Activated naive CD8-positive, alpha-beta T cell (primary cell): ENCODE data around the gene ZSWIM3.

Source experiments
- H3K27ac Mint-ChIP-seq: one replicate; pipeline ENCODE4 v1.8.0; 2021; ENCODE audit warnings: mixed read lengths
- H3K27me3 Mint-ChIP-seq: one replicate; pipeline ENCODE4 v1.8.0; 2021; ENCODE audit warnings: mixed read lengths
- H3K36me3 Mint-ChIP-seq: one replicate; pipeline ENCODE4 v1.8.0; 2021; ENCODE audit warnings: mixed read lengths
- H3K4me1 Mint-ChIP-seq: one replicate; pipeline ENCODE4 v1.8.0; 2021; ENCODE audit warnings: low read depth, mixed read lengths
- H3K4me3 Mint-ChIP-seq: one replicate; pipeline ENCODE4 v1.8.0; 2021; ENCODE audit warnings: mild to moderate bottlenecking, mixed read lengths
- H3K9me3 Mint-ChIP-seq: one replicate; pipeline ENCODE4 v1.8.0; 2021; ENCODE audit warnings: low read depth, mixed read lengths

ZSWIM3 gene

DNA sequence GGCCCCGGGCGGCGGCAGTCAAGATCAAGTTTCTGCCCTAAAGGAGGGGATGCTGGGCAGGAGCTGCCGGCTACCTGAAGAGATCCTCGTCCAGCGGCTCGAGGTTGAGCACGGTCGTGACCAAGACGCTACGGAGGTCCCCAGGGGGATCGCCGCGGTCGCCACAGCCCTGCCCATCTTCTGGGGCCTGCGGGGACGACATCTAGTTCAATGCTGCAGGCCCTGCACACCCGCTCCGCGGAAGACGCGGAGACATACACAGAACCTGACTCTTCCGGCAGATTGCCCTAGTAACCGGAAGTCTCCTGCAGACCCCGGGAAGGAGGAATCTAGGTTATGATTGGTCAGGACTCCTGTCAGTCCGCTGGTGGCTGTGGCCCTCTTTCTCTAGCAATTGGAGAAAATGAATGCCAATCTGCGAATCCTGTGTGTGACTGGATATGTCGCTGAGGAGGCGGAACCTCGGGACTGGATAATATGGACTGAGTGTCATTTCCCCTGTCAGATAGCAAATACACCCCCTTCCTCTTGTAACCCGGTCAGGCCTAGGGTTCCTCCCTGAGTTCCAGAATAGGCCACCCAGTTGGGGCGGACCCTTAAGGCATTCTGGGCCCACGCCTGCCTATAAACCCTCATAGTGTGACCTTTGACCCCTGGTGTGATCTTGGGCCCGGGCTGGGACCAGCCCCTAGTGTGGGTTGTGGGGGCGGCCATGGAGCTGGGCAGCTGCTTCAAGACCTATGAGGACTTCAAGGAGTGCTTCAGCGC lies at the start of gene ZSWIM3, which contains the start of gene ACOT8:
TSS of gene ZSWIM3 (plus strand) at position 501 of the 768 bp plus-strand sequence. CDS start at position 713, 212 bp downstream.
TSS of gene ACOT8 (minus strand) at position 279 of the 768 bp plus-strand sequence. CDS start at position 202, 77 bp downstream.
- H3K4me3 Mint-ChIP-seq = peak within 1 kb of the TSS; percentile 99
- no peaks in the 10 kb centered on the region for H3K27me3 Mint-ChIP-seq
- no peaks in the 10 kb centered on the region for H3K9me3 Mint-ChIP-seq
- H3K36me3 Mint-ChIP-seq = peaks cover 7% of the 10 kb centered on the region
- H3K27ac Mint-ChIP-seq = peak within 1 kb of the TSS; percentile 97
- peaks cover 52% of the 10 kb centered on the region for H3K4me1 Mint-ChIP-seq

DNA sequence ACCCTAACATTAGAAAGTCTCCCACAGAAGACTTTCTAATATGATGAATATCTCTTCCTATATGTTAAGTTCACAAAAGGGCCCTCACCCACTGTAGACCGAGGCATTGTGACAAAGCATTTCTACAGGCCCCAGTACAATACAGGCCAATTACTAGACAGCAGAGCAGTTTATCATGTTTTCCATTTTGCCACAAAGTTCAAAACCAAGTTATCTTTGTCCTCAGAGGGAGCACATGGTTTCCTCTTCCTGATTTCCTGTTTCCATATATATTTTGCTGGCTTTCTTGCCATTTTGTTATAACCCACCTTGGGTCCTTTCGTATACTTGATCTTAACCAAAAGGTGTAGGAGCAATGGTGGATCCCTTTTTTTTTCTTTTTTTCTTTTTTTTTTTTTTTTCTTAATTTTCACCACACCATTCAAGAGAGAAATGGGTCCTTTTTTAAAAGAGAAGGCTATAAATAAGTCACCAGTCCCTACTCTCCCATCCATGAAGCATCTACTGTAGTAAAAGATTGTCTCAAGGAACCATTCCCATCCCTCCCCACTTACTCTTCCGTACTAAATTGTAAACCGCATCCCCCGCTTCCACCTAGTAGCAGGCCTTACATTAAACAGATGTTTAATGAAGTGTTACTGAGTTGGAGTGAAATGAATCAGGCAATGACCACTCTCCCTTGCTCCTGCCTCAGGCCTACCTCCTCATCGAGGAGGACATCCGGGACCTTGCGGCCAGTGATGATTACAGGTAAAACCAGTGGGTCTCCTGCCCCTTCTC lies 47.0 kb upstream of the ZSWIM3 start:
- peaks cover 11% of the 10 kb centered on the region for H3K4me1 Mint-ChIP-seq
- H3K27ac Mint-ChIP-seq = no peak overlapping the region
- H3K4me3 Mint-ChIP-seq = no peak overlapping the region
- no peaks in the 10 kb centered on the region for H3K27me3 Mint-ChIP-seq
- H3K36me3 Mint-ChIP-seq = peaks cover 10% of the 10 kb centered on the region
- H3K9me3 Mint-ChIP-seq = no peaks in the 10 kb centered on the region

DNA sequence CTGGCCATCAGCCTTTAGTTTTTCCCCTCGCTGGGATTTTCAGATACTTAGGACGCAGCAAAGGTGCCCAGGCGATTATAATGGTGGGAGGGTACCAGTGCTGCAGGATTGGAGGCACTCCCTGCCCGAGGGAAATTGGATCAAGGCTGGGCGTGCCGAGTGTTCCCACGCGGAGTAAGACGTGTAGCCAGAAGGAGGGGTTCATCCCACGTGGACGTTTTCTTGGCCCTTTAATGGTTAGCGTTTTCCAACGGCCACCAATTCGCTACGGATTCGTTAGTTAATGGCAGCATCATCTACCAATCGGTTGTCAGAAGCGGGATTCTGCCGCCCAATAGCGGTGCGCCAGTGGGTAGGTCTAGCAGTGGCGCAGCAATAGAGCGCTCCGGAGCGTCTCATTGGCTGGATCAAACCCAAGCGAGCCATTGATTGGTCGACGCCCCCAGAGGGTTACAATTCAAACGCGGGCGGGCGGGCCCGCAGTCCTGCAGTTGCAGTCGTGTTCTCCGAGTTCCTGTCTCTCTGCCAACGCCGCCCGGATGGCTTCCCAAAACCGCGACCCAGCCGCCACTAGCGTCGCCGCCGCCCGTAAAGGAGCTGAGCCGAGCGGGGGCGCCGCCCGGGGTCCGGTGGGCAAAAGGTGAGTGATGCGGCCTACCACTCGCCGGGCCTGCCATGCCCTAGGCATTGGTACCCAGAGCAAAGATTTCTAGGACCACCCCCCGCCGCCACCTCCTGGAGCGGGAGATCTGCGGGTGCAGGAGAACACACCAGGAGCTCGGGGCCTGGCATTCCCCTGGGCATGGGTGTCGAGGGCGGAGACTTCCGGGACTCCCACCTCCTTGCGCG lies 45.0 kb upstream of the ZSWIM3 start, which contains the start of gene UBE2C:
TSS of gene UBE2C (plus strand) at position 488 of the 849 bp plus-strand sequence. CDS start at position 540, 52 bp downstream.
- H3K4me1 Mint-ChIP-seq = peaks cover 11% of the 10 kb centered on the region
- peak within 1 kb of the TSS; percentile 72 for H3K27ac Mint-ChIP-seq
- H3K36me3 Mint-ChIP-seq = peaks cover 12% of the 10 kb centered on the region
- H3K4me3 Mint-ChIP-seq = peak within 1 kb of the TSS; percentile 85
- H3K9me3 Mint-ChIP-seq = no peaks in the 10 kb centered on the region
- no peaks in the 10 kb centered on the region for H3K27me3 Mint-ChIP-seq

DNA sequence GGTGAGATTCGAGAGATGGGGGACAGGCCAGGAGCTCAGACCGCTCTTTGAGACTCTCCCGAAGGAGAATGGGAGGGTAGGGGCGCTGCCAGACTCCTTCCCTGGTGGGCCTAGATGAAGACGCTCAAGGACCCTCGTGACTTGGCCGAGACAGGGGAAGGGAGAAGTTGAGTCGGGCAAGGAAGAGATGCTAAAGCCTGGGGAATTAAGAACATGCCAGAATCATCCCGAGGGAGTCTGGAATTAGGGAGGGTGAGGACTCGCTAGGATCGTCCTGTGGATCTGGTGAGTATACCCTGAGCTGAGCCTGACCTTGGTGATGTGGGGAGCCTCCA lies 44.4 kb upstream of the ZSWIM3 start:
- no peak overlapping the region for H3K27ac Mint-ChIP-seq
- no peaks in the 10 kb centered on the region for H3K27me3 Mint-ChIP-seq
- no peaks in the 10 kb centered on the region for H3K9me3 Mint-ChIP-seq
- H3K4me1 Mint-ChIP-seq = peaks cover 11% of the 10 kb centered on the region
- peak overlapping the region; percentile 85 for H3K4me3 Mint-ChIP-seq
- peaks cover 12% of the 10 kb centered on the region for H3K36me3 Mint-ChIP-seq

DNA sequence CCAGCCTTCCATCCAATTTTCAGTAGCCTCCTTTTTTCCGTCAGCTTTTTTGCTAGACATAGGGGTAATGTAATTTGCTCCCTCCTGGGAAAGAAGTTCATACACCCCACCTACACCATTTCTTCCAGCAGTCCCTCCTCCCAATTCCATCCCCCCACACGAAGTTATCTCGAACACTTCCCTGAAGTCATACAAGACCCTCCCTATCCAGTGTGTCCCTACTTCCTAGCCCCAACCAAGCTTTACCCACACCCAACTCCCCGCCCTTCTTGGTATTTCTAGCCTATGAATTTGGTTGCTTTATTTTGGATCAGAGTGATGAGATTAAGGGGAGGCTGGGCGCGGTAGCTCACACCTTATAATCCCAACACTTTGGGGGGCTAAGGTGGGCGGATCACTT lies 43.9 kb upstream of the ZSWIM3 start:
- no peaks in the 10 kb centered on the region for H3K9me3 Mint-ChIP-seq
- H3K36me3 Mint-ChIP-seq = peaks cover 12% of the 10 kb centered on the region
- peaks cover 11% of the 10 kb centered on the region for H3K4me1 Mint-ChIP-seq
- no peak overlapping the region for H3K27ac Mint-ChIP-seq
- H3K27me3 Mint-ChIP-seq = no peaks in the 10 kb centered on the region
- peak overlapping the region; percentile 85 for H3K4me3 Mint-ChIP-seq

DNA sequence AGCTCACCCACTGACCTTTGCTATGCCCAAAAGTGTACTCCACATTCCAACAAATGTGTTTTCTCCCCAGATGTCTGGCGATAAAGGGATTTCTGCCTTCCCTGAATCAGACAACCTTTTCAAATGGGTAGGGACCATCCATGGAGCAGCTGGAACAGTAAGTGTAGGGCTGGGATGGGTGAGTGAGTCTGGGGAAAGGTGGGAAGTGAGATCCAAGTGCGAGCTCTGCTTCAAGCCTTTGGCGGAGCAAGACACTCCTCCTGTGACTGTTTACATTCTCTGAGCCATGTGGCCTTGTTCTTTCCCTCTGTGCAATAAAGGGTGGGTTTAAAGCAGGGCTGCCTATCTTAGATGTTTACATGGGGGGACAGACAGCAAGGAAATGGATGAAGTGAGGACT lies 43.1 kb upstream of the ZSWIM3 start:
- Mint-ChIP-seq H3K27me3 (no peaks in the 10 kb centered on the region), H3K4me3 (no peak overlapping the region), H3K36me3 (peaks cover 10% of the 10 kb centered on the region), H3K9me3 (no peaks in the 10 kb centered on the region), H3K4me1 (peaks cover 11% of the 10 kb centered on the region), H3K27ac (no peak overlapping the region)

DNA sequence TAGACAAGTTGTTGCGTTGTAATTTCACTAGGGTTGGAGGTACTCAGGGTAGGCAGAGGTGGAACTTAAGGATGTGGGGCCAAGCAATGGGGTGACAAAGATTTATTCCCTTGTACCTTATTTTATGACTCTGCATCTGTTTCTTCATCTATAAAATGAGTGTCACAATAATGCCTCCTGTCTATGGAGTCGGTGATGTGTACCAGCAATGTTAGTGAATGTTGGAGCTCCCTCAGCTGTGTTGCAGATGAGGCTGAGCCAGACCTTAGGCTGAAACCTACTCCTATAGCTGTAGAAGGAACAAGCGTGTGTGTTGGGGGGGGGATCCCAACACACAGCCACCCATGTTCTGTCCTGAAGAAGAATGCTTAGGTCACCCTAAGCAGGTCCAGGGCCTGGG lies 40.5 kb upstream of the ZSWIM3 start:
- Mint-ChIP-seq H3K27ac (no peak overlapping the region), H3K9me3 (no peaks in the 10 kb centered on the region), H3K36me3 (peaks cover 2% of the 10 kb centered on the region), H3K4me3 (no peak overlapping the region), H3K4me1 (peaks cover 6% of the 10 kb centered on the region), H3K27me3 (peaks cover 5% of the 10 kb centered on the region)

DNA sequence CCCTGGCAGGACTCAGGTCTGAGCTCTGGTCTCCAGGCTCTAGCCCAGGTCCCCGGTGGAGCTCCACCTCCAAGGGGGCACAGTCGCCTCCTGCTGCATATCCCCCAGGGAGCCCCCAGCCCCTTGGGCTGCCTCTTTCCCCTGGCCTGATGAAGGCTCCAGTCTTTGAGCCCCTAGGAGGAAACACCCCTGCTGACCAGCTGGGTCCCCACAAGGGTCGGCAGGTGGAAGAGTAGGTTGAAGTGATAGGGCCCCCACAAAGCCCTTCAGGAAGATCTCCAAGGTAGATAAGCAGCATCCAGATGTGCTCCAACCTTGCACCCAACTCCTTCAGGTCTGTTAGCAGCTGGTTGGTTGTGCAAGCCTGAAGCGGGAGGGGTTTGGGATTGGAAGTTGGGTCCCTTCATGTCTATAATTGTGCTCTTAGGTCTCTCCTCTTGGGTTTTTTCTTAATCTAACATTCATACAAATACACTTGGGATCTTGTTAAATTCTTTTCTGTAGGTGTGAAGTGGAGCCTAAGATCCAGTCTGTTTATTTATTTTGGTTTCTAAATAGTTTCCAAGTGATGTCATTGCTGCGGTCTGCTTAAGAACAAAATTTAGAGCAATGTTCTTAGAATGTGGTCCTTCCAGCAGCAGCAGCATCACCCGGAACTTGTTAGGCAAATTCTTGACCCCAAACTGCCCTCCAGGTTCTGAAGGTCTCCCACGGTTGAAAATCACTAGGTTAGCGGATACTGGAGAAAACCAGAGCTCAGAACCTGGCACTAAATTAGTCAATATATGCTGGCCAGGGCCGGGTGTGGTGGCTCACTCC lies 39.8 kb upstream of the ZSWIM3 start:
- H3K9me3 Mint-ChIP-seq = no peaks in the 10 kb centered on the region
- peaks cover 10% of the 10 kb centered on the region for H3K27me3 Mint-ChIP-seq
- H3K4me3 Mint-ChIP-seq = no peak overlapping the region
- H3K4me1 Mint-ChIP-seq = peaks cover 6% of the 10 kb centered on the region
- H3K27ac Mint-ChIP-seq = no peak overlapping the region
- peaks cover 2% of the 10 kb centered on the region for H3K36me3 Mint-ChIP-seq

DNA sequence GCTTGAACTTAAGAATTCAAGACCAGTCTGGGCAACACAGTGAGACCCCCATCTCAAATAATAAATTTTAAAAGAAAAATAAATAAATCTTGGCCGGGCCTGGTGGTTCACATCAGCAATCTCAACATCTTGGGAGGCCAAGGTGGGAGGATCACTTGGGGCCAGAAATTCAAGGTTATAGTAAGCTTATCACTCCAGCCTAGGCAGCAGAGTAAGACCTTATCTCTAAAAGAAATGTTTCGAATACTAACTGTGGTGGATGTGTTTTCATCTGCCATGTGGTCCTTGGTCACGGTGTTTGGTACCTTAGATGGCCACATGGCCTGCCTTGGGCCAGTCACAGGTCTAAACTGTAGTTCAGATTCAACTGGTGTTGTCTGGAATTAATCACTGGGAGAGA lies 39.2 kb upstream of the ZSWIM3 start:
- peaks cover 2% of the 10 kb centered on the region for H3K36me3 Mint-ChIP-seq
- no peaks in the 10 kb centered on the region for H3K9me3 Mint-ChIP-seq
- H3K27me3 Mint-ChIP-seq = peaks cover 10% of the 10 kb centered on the region
- H3K27ac Mint-ChIP-seq = no peak overlapping the region
- no peak overlapping the region for H3K4me3 Mint-ChIP-seq
- peaks cover 3% of the 10 kb centered on the region for H3K4me1 Mint-ChIP-seq

DNA sequence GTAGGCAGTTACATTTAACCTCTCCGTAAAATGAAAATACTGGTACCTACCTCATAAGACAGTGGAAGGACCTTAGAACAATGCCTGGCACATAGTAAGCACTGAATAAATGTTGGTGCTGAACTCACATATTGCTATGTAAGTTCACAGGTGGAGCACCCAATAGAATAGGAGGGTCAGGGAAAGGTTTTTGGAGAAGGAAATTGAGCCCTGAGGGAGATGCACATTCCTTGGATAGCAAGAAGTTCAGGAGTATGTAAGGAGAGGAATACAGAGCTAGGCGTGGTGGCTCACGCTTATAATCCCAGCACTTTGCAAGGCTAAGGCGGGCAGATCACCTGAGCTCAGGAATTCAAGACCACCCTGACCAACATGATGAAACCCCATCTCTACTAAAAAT lies 37.9 kb upstream of the ZSWIM3 start:
- no peak overlapping the region for H3K4me3 Mint-ChIP-seq
- peaks cover 12% of the 10 kb centered on the region for H3K4me1 Mint-ChIP-seq
- no peaks in the 10 kb centered on the region for H3K9me3 Mint-ChIP-seq
- peaks cover 2% of the 10 kb centered on the region for H3K36me3 Mint-ChIP-seq
- H3K27ac Mint-ChIP-seq = no peak overlapping the region
- peaks cover 16% of the 10 kb centered on the region for H3K27me3 Mint-ChIP-seq

DNA sequence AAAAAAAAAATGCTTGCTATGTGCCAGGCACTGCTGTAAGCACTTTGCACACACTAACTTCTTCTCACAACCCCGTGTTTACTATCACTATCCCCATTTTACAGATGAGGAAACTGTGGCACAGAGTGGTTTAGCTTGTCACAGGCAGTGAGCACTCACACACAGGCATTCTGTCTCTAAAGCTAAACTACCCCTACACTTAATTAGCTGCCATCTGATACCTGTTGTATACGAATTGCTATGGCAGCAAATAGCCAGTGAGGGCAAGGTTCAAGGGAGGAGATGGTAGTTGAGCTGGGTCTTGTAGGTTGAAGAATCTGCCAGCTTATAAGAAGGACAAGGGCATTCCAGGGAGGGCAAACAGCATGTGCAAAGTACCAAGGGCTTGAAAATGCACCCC lies 35.5 kb upstream of the ZSWIM3 start:
- no peaks in the 10 kb centered on the region for H3K9me3 Mint-ChIP-seq
- H3K4me3 Mint-ChIP-seq = peak overlapping the region; percentile 10
- H3K36me3 Mint-ChIP-seq = no peaks in the 10 kb centered on the region
- H3K27me3 Mint-ChIP-seq = peaks cover 16% of the 10 kb centered on the region
- H3K27ac Mint-ChIP-seq = no peak overlapping the region
- peaks cover 14% of the 10 kb centered on the region for H3K4me1 Mint-ChIP-seq

DNA sequence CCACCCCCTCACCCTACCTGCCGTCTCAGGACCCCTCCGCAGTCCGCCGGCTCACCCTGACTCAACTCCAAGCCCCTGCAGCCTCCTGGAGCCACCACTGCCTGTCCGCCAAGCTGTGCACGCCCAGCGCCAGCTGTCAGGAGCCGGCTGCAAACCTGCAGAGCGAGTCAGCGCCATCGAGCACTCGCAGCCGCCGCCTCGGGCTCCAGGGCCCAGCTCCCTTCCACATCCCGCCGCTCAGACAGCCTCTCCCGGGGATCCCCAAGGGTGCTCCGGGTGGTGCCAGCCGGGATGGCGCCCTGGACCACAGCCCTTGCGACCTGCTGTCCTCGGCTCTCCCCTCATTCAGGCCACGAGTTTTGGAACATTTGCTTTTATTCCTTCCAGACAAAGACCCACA lies 34.6 kb upstream of the ZSWIM3 start:
- H3K4me3 Mint-ChIP-seq = peak overlapping the region; percentile 3
- H3K27ac Mint-ChIP-seq = no peak overlapping the region
- no peaks in the 10 kb centered on the region for H3K36me3 Mint-ChIP-seq
- H3K4me1 Mint-ChIP-seq = peaks cover 14% of the 10 kb centered on the region
- H3K9me3 Mint-ChIP-seq = no peaks in the 10 kb centered on the region
- H3K27me3 Mint-ChIP-seq = peaks cover 16% of the 10 kb centered on the region

DNA sequence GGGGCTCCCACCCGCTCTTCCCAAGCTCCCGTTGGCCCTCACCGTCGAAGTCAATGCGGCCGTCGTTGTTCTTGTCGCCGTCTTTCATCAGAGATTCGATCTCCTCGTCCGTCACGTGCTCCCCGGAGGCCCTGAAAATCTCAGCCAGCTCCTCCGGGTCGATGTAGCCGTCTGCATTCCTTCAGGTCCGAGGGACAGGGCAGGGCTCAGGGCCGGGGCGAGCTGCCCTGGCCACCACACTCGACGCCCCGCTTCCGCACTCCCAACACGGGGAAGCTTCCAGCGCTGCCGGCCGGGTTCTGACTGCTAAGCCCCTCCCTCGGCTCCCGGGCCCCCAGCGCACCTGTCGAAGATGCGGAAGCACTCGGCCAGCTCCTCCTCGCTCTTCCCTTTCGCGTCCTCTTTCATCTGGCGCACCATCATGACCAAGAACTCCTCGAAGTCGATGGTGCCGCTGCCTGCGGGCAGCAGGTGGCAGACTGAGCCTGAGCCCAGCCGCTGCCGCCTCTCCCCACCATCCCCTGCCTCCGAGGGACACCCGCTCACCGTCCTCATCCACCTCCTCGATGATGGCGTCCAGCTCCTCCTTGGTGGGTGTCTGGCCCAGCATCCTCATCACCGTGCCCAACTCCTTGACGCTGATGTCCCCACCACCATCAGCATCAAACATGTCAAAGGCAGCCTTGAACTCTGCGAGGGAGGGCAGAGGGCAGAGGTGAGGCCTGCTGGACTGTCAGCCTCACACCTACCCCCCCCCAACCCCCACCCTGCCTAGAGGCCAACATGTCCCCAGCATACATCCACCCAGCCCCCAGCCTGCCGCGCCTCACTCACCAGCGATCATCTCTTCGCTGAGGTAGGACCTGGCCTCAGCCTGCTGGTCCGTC lies 33.2 kb upstream of the ZSWIM3 start:
- Mint-ChIP-seq H3K27ac (peak overlapping the region; percentile 46), H3K27me3 (peaks cover 16% of the 10 kb centered on the region), H3K36me3 (no peaks in the 10 kb centered on the region), H3K9me3 (no peaks in the 10 kb centered on the region), H3K4me1 (peaks cover 14% of the 10 kb centered on the region), H3K4me3 (peak overlapping the region; percentile 80)
